ENCODE results near the gene RABL3.
A peak's percentile ranks its signal among the peaks of the same experiment; 100 is the strongest.
"Not testable (repeated sequence)": the region's sequence is repeated elsewhere in the genome, so short reads cannot be mapped to it uniquely, and the experiment has no call there.

RABL3 gene

DNA sequence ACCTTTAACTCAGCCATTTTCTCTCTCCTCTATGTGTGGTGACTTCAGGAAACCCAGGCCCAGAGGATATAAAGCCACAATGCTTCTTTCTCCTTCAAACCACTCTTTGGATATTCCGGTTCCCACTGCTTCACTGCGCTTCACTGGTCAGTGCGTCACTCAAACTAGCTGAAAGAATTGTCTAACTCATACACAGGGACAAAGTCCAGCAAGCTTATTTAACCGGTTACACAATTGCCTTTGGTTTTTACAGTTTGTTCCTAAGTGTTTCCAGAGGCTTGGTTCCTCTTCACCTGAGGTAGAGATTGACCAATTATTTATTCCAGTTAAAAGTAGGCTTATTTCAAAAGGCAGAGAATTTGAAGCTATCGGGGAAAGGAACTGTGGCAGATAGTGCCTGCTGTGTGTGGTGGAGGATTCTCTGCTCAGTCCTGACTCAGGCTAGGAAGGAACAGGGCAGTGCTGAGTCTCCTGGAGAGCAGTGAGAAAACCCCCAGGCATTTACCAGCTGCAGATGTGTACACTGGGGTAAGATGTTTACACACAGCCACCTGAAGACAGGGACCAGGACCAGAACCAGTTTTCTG lies 60.1 kb downstream of the RABL3 start, which contains the start of gene HGD:
Gene HGD (minus strand): TSS at position 145 of the 587 bp plus-strand sequence. CDS start 128 bp downstream, at position 17.
- DNase-seq (ENCODE audit: low read depth): no peak
- TF ChIP-seq, protein P1, sequence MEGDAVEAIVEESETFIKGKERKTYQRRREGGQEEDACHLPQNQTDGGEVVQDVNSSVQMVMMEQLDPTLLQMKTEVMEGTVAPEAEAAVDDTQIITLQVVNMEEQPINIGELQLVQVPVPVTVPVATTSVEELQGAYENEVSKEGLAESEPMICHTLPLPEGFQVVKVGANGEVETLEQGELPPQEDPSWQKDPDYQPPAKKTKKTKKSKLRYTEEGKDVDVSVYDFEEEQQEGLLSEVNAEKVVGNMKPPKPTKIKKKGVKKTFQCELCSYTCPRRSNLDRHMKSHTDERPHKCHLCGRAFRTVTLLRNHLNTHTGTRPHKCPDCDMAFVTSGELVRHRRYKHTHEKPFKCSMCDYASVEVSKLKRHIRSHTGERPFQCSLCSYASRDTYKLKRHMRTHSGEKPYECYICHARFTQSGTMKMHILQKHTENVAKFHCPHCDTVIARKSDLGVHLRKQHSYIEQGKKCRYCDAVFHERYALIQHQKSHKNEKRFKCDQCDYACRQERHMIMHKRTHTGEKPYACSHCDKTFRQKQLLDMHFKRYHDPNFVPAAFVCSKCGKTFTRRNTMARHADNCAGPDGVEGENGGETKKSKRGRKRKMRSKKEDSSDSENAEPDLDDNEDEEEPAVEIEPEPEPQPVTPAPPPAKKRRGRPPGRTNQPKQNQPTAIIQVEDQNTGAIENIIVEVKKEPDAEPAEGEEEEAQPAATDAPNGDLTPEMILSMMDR (IDR thresholded peaks at IDR 0.05; ENCODE audit: control insufficient read depth, insufficient read depth, low read depth, low read length, missing control alignments): no peak
- no peak within 1 kb of the TSS for H3K4me3 ChIP-seq (ENCODE audit: control insufficient read depth, low read depth, low read length)

DNA sequence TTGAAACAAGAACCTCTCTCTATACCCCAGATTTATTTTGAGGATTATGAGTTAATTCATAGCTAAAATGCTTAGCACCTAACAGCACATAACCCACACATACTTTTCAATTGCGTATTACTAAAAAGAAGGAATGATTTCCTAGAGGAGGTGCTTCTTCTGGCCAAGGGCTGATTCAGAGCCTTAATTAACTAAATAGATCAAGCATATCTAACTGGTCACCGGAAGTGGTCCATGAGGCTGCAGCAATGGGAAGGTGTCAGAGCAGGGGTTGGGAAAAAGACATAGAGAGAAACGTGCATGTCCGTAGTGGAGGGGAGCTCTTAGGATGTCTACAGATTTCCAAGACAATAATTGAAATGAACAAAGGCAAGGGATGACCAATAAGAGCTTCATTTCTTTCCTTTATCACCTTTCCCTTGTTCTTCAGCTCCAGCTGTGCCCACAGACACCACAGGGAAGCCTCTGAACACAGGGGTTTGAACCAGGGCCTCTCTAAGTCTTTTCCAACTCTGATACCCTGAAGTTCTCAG lies 60.7 kb downstream of the RABL3 start:
- no peak for DNase-seq (ENCODE audit: low read depth)
- TF ChIP-seq, protein P1 (IDR thresholded peaks at IDR 0.05; ENCODE audit: control insufficient read depth, insufficient read depth, low read depth, low read length, missing control alignments): no peak
- H3K4me3 ChIP-seq (ENCODE audit: control insufficient read depth, low read depth, low read length): no peak overlapping the region

DNA sequence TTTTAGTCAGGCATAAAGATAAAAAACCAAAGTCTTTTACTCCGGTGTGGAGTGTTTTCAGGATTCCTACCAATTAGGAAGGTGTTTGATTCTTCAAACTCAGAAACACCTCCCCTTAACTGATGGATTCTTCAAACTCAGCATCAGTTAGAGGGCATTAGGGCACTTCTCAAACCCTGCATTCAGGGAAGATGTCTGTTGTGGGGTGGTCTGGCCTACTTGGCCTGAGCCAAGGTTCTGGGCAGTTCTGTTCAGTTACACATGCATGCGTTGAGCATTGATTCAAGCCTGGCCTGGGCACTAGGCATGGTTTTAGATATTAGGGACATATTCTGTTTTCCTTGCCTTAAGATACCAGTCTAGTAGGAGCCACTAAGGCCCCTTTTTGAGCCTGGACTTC lies 61.3 kb downstream of the RABL3 start:
- TF ChIP-seq, protein P1 (IDR thresholded peaks at IDR 0.05; ENCODE audit: control insufficient read depth, insufficient read depth, low read depth, low read length, missing control alignments): no peak
- no peak overlapping the region for H3K4me3 ChIP-seq (ENCODE audit: control insufficient read depth, low read depth, low read length)
- DNase-seq (ENCODE audit: low read depth): no peak

- no peak for DNase-seq (ENCODE audit: low read depth)
- H3K4me3 ChIP-seq (ENCODE audit: control insufficient read depth, low read depth, low read length): no peak overlapping the region
- TF ChIP-seq, protein P1 (IDR thresholded peaks at IDR 0.05; ENCODE audit: control insufficient read depth, insufficient read depth, low read depth, low read length, missing control alignments): no peak
These were observed 62.0 kb downstream of the RABL3 start for GRCh38 chr3:120680193-120680894.

DNA sequence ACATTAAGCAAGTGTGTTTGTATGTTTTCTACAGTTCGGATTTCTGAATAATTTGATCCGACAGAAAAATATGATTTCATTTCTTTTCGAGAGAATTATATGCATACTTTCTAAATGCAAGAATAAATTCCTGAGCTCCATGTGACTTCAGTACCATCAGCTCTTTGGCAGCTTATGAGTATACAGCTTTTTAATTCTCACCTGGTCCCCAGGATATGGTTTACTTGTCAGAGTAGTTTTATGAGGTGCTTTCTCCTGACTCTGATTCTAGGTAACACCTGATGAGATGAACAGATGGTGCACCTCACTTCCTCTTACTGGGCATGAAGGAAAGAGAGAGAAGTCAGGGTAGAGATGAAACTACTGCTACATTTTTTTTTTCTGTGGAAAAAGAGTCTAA lies 63.3 kb downstream of the RABL3 start:
- no peak for DNase-seq (ENCODE audit: low read depth)
- TF ChIP-seq, protein P1 (IDR thresholded peaks at IDR 0.05; ENCODE audit: control insufficient read depth, insufficient read depth, low read depth, low read length, missing control alignments): no peak
- H3K4me3 ChIP-seq (ENCODE audit: control insufficient read depth, low read depth, low read length): no peak overlapping the region

GRCh38 chr3:120678331-120678947 lies 63.9 kb downstream of the RABL3 start:
- no peak overlapping the region; the same call in 1 of the 2 replicates for H3K4me3 ChIP-seq (ENCODE audit: control insufficient read depth, low read depth, low read length)
- DNase-seq (ENCODE audit: low read depth): peak; percentile 62
- TF ChIP-seq, protein P1 (IDR thresholded peaks at IDR 0.05; ENCODE audit: control insufficient read depth, insufficient read depth, low read depth, low read length, missing control alignments): no peak

DNA sequence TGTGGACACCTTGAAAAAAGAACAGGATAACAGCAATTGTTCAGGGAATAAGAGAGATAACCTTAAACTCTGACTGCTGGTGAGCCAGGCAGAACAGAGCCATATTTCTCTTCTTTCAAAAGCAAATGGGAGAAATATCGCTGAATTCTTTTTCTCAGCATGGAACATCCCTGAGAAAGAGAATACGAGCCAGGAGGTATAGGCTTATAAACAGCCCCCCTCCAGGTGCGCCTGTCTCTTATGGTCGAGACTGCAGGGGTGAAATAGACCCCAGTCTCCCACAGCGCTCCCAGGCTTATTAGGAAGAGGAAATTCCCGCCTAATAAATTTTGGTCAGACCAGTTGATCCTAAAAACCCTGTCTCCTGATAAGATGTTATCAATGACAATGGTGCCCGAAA lies 65.1 kb downstream of the RABL3 start:
- not testable (repeated sequence) for H3K4me3 ChIP-seq (ENCODE audit: control insufficient read depth, low read depth, low read length); DNase-seq (ENCODE audit: low read depth)

Measured in AG09309 (cell line).